Measurements from ENCODE around the gene GNPTG. TPM values are rescaled to one million over a fixed set of nuclear protein-coding genes. Genes with fewer than 3 reads are reported as not detected.

Gene GNPTG
- total and polyA plus RNA-seq, 2 of the 13 experiments (the other 11 are each of a cell fraction or from before 2014, with no cell fraction given): 22.7 to 71.1 TPM

GRCh38 chr16:1308977-1309885 is 42.5 kb upstream of the GNPTG start, which contains the start of gene UBE2I (continued):
- TF ChIP-seq ZFP90 (CRISPR knock-in tag; IDR thresholded peaks at IDR 0.05; ENCODE audit: borderline replicate concordance) (peak; percentile 42; the same call in 1 of the 2 replicates), HDAC1 (CRISPR knock-in tag; IDR thresholded peaks at IDR 0.05) (peak; percentile 52), ZNF547 (CRISPR knock-in tag; IDR thresholded peaks at IDR 0.05) (peak; percentile 93), SAP130 (CRISPR knock-in tag; IDR thresholded peaks at IDR 0.05; ENCODE audit: low read depth) (peak; percentile 46), ZNF282 (IDR thresholded peaks at IDR 0.05; ENCODE audit: partially characterized antibody) (no peak), PHF21A (CRISPR knock-in tag; IDR thresholded peaks at IDR 0.05) (peak; percentile 70), UBTF (CRISPR knock-in tag; IDR thresholded peaks at IDR 0.05) (peak; percentile 22; the same call in 1 of the 2 replicates), KAT8 (CRISPR knock-in tag; IDR thresholded peaks at IDR 0.05) (peak; percentile 90), SNAPC4 (CRISPR knock-in tag; IDR thresholded peaks at IDR 0.05) (peak; percentile 76; the same call in 1 of the 2 replicates), IRX3 (CRISPR knock-in tag; IDR thresholded peaks at IDR 0.05; ENCODE audit: borderline replicate concordance, low read depth) (no peak), ZBTB3 (CRISPR knock-in tag; IDR thresholded peaks at IDR 0.05; ENCODE audit: borderline replicate concordance, low read depth) (peak; percentile 35; the same call in 1 of the 2 replicates), PAXIP1 (CRISPR knock-in tag; conservative IDR thresholded peaks at IDR 0.05) (peak; percentile 50; the same call in 1 of the 2 replicates), HNRNPL (IDR thresholded peaks at IDR 0.05; ENCODE audit: low read depth, low read length) (peak; percentile 77; the same call in 1 of the 2 replicates), ZNF703 (CRISPR knock-in tag; IDR thresholded peaks at IDR 0.05; ENCODE audit: borderline replicate concordance) (peak; percentile 80; the same call in 1 of the 2 replicates), ZNF713 (CRISPR knock-in tag; IDR thresholded peaks at IDR 0.05) (no peak)
